Ovary (tissue), 9 donors: Measurements from ENCODE around the gene SLC9B2. TPM values are rescaled to one million over a fixed set of nuclear protein-coding genes. Genes with fewer than 3 reads are reported as not detected.

ENCODE experiments used
- DNase-seq, 5 donors: peaks; one replicate each; pipeline ENCODE4 v3.0.0-alpha.2; 2019 to 2020
- H3K27ac ChIP-seq, 2 donors: fragments of 200-600 bp; one replicate each; pipeline versions ENCODE4 v1.5.1 to v1.8.0; 2019 to 2022
- H3K27me3 ChIP-seq: fragments of 200-600 bp; one replicate; pipeline ENCODE4 v1.8.0; 2022
- H3K36me3 ChIP-seq: fragments of 200-600 bp; sonication (generic); one replicate; pipeline ENCODE4 v1.5.1; 2019
- H3K4me1 ChIP-seq: one replicate; pipeline ENCODE4 v1.8.1; 2013; ENCODE audit warnings: mild to moderate bottlenecking, moderate library complexity; ENCODE audit not compliant: insufficient read depth
- H3K4me3 ChIP-seq: fragments of 200-600 bp; sonication (generic); one replicate; pipeline ENCODE4 v1.5.1; 2017
- H3K9me3 ChIP-seq, 2 donors: fragments of 200-600 bp in 1 of 2; sonication (generic) in 1 of 2; one replicate each; pipeline versions ENCODE4 v1.5.1 to v1.8.1; 2013 to 2019; ENCODE audit warnings: mild to moderate bottlenecking in 1 of 2, moderate library complexity in 1 of 2
- EP300 ChIP-seq: sonication (generic); formaldehyde crosslinking; IDR thresholded peaks from one replicate; pipeline ENCODE4 v1.6.1; 2017; ENCODE audit warnings: antibody characterized with exemption
- POLR2A ChIP-seq: fragments of 450-650 bp; IDR thresholded peaks from one replicate; pipeline ENCODE4 v1.6.1; 2017; ENCODE audit warnings: antibody characterized with exemption, mild to moderate bottlenecking, moderate library complexity
- WGBS, 3 donors: extraction: QIAGEN DNeasy Blood & Tissue Kit in 1 of 3; methylation state at CpG; one replicate each; pipeline versions ENCODE4 v1.1.5 to v1.1.7; 2013 to 2017; 5-methylcytosine and 5-hydroxymethylcytosine counted together
- intact Hi-C, 4 donors: fragments of 100-400 bp; cut with DNase I; formaldehyde crosslinking; loops; one replicate each; pipeline versions ENCODE4 v1.11.0 to v1.15.1; 2022 to 2023
- polyA plus RNA-seq, 2 donors: library from polyadenylated mRNA; stranded (reverse); fragments of 200-250 nt in 1 of 2; fragments of 350-450 nt in 1 of 2; fragmentation: Illumina TruSeq in 1 of 2; extraction: RNeasy Lipid Tissue Mini Kit (QIAGEN cat#74804) in 1 of 2; gene quantifications; one replicate each; pipeline ENCODE4 v1.2.3, GENCODE V29; 2013 to 2014
- total RNA-seq, 7 donors: library from RNA; depleted of rRNA in 2 of 7; stranded (reverse); fragments of >200 nt in 2 of 7; fragmentation: NEBNext Ultra II Directional in 3 of 7; extraction: Animal tissue kit (Norgen Biotek cat#: 25700) in 3 of 7; gene quantifications; one replicate each; pipeline versions ENCODE4 v1.1.0 to v1.2.4, GENCODE V29; 2016 to 2023
- TF ChIP-seq, protein P1 (sequence below), 3 donors: fragments of 450-650 bp in 2 of 3; fragments of 200-600 bp in 1 of 3; IDR thresholded peaks; one replicate each; pipeline versions ENCODE4 v1.5.1 to v1.8.0; 2016 to 2022; ENCODE audit warnings: antibody characterized with exemption in 3 of 3, mild to moderate bottlenecking in 1 of 3
- donor health status: DM: no; HTN: no; CAD: no; lungs with moderate emphysema.
- donor health status: DM: no; HTN: no; CAD: no.
- donor health status: Bipolar disorder and iron deficiency.
- donor health status: DM: yes; HTN: yes; CAD: no.
- donor health status: DM: no; HTN: no; CAD: no.
- donor health status: DM: yes; HTN: yes; CAD: no.

SLC9B2 gene
- total and polyA plus RNA-seq, 9 donors = 11.0 to 19.2 (median 17.0) TPM

GRCh38 chr4:103097112-103097511, 20.6 kb upstream of the SLC9B2 start:
- intact Hi-C loops = loop anchor here in 3 of 4 donors (10.0 kb wide), 2 partner anchors 472 to 662 kb away; no protein-coding TSS in a partner anchor
- H3K27me3 ChIP-seq = no peaks in the 10 kb centered on the region
- H3K4me3 ChIP-seq = no peak overlapping the region
- no peaks in the 10 kb centered on the region for H3K9me3 ChIP-seq
- TF ChIP-seq POLR2A = no peak
- TF ChIP-seq, protein P1, sequence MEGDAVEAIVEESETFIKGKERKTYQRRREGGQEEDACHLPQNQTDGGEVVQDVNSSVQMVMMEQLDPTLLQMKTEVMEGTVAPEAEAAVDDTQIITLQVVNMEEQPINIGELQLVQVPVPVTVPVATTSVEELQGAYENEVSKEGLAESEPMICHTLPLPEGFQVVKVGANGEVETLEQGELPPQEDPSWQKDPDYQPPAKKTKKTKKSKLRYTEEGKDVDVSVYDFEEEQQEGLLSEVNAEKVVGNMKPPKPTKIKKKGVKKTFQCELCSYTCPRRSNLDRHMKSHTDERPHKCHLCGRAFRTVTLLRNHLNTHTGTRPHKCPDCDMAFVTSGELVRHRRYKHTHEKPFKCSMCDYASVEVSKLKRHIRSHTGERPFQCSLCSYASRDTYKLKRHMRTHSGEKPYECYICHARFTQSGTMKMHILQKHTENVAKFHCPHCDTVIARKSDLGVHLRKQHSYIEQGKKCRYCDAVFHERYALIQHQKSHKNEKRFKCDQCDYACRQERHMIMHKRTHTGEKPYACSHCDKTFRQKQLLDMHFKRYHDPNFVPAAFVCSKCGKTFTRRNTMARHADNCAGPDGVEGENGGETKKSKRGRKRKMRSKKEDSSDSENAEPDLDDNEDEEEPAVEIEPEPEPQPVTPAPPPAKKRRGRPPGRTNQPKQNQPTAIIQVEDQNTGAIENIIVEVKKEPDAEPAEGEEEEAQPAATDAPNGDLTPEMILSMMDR (IDR thresholded peaks at IDR 0.05) = no peak
- TF ChIP-seq EP300 = no peak
- no peak for DNase-seq
- H3K4me1 ChIP-seq = peaks cover 16% of the 10 kb centered on the region
- no peak overlapping the region for H3K27ac ChIP-seq
- 86 to 89% (median 87%) methylated on average over 2 of the region's 2 CpGs for WGBS, 3 donors
- H3K36me3 ChIP-seq = no peaks in the 10 kb centered on the region

GRCh38 chr4:103095080-103095479, 18.5 kb upstream of the SLC9B2 start:
- H3K27ac ChIP-seq = no peak overlapping the region
- no peaks in the 10 kb centered on the region for H3K27me3 ChIP-seq
- no peak for DNase-seq
- intact Hi-C loops = loop anchor here in 3 of 4 donors (10.0 kb wide), 2 partner anchors 470 to 660 kb away; no protein-coding TSS in a partner anchor
- H3K36me3 ChIP-seq = no peaks in the 10 kb centered on the region
- TF ChIP-seq, protein P1 (IDR thresholded peaks at IDR 0.05) = no peak
- TF ChIP-seq POLR2A (no peak), EP300 (no peak)
- 79 to 83% (median 81%) methylated on average over 3 of the region's 3 CpGs for WGBS, 3 donors
- H3K9me3 ChIP-seq = no peaks in the 10 kb centered on the region
- no peak overlapping the region for H3K4me3 ChIP-seq
- peaks cover 16% of the 10 kb centered on the region for H3K4me1 ChIP-seq

DNA sequence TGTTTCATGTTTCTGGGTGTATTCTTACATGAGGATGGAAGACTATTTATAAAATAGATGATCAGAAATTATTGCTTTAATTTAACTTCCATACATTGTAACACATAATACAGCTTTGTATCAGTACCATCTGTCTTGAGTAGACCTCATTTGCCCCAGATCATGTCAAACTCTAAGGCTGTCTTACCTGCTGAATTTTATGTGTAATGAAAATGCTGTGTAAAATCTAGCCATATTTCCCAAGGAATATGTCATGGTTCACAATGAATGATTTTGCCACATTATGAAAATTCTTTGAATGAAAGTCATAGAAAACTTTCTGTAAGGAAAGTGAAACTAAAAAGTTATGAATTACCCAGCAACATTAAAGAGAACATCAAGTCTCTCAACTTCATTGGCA, 15.7 kb upstream of the SLC9B2 start:
- Histone ChIP-seq H3K36me3 (no peaks in the 10 kb centered on the region), H3K4me1 (peaks cover 4% of the 10 kb centered on the region), H3K27me3 (no peaks in the 10 kb centered on the region), H3K27ac (no peak overlapping the region), H3K4me3 (no peak overlapping the region), H3K9me3 (no peaks in the 10 kb centered on the region)
- no peak for DNase-seq
- no peak for TF ChIP-seq EP300
- TF ChIP-seq, protein P1 (IDR thresholded peaks at IDR 0.05) = no peak
- TF ChIP-seq POLR2A = no peak
- intact Hi-C loops = loop anchor here in 3 of 4 donors (10.0 kb wide), 2 partner anchors 467 to 657 kb away; no protein-coding TSS in a partner anchor

- intact Hi-C loops = loop anchor here in 3 of 4 donors (10.0 kb wide), 2 partner anchors 467 to 657 kb away; no protein-coding TSS in a partner anchor
- H3K4me1 ChIP-seq = peaks cover 3% of the 10 kb centered on the region
- H3K36me3 ChIP-seq = no peaks in the 10 kb centered on the region
- no peaks in the 10 kb centered on the region for H3K27me3 ChIP-seq
- DNase-seq = peak in 1 of 5 donors; percentile 25
- WGBS, 3 donors = 43 to 51% (median 45%) methylated on average over 3 of the region's 3 CpGs
- H3K9me3 ChIP-seq = no peaks in the 10 kb centered on the region
- TF ChIP-seq, protein P1 (IDR thresholded peaks at IDR 0.05) = peak in 2 of 3 donors; percentile 32 to 41
- TF ChIP-seq POLR2A = no peak
- no peak overlapping the region for H3K4me3 ChIP-seq
- H3K27ac ChIP-seq = no peak overlapping the region
These were observed 15.2 kb upstream of the SLC9B2 start for GRCh38 chr4:103091601-103092223.
